Loucy (cell line): ENCODE measurements around the gene APBA1.

Source experiments
- H2AFZ ChIP-seq: fragments of 200-600 bp; sonication (generic); 2 replicates; pipeline ENCODE4 v1.6.0; 2016; ENCODE audit warnings: antibody characterized with exemption, mild to moderate bottlenecking, low read length, moderate library complexity
- H3F3A ChIP-seq: fragments of 200-600 bp; 2 replicates; pipeline ENCODE4 v1.6.0; 2016; ENCODE audit warnings: antibody characterized with exemption, low read depth, mild to moderate bottlenecking
- H3K27me3 ChIP-seq: fragments of 200-600 bp; sonication (generic); 2 replicates; pipeline ENCODE4 v1.6.1; 2014; ENCODE audit warnings: low read length, mild to moderate bottlenecking; ENCODE audit not compliant: insufficient read depth, poor library complexity, severe bottlenecking
- H3K36me3 ChIP-seq: fragments of 200-600 bp; sonication (generic); 2 replicates; pipeline ENCODE4 v1.6.1; 2016; ENCODE audit warnings: low read length; ENCODE audit not compliant: insufficient read depth
- H3K4me1 ChIP-seq: fragments of 200-600 bp; sonication (generic); 2 replicates; pipeline ENCODE4 v1.5.1; 2014; ENCODE audit warnings: low read length, mild to moderate bottlenecking; ENCODE audit not compliant: insufficient read depth, poor library complexity, severe bottlenecking
- H3K4me2 ChIP-seq: fragments of 200-600 bp; sonication (generic); 2 replicates; pipeline ENCODE4 v1.6.0; 2014; ENCODE audit warnings: antibody characterized with exemption, low read length, low read depth, mild to moderate bottlenecking; ENCODE audit not compliant: poor library complexity, severe bottlenecking
- H3K4me3 ChIP-seq: fragments of 200-600 bp; sonication (generic); 2 replicates; pipeline ENCODE4 v1.5.1; 2014; ENCODE audit warnings: low read length, mild to moderate bottlenecking, mixed read lengths; ENCODE audit not compliant: poor library complexity, severe bottlenecking
- H3K79me2 ChIP-seq: fragments of 200-600 bp; sonication (generic); 2 replicates; pipeline ENCODE4 v1.6.1; 2014; ENCODE audit warnings: low read length; ENCODE audit not compliant: insufficient read depth
- H3K9ac ChIP-seq: fragments of 200-600 bp; sonication (generic); 2 replicates; pipeline ENCODE4 v1.6.0; 2014; ENCODE audit warnings: mild to moderate bottlenecking, low read depth, low read length, moderate library complexity; ENCODE audit not compliant: poor library complexity, severe bottlenecking
- H3K9me2 ChIP-seq: fragments of 200-600 bp; sonication (generic); replicated peaks from 2 replicates; pipeline ENCODE4 v1.6.1; 2016; ENCODE audit warnings: low read depth, low read length, mixed read lengths
- H3K9me3 ChIP-seq: fragments of 200-600 bp; sonication (generic); 2 replicates; pipeline ENCODE4 v1.6.1; 2014; ENCODE audit warnings: mild to moderate bottlenecking, antibody characterized with exemption, low read length, low read depth; ENCODE audit not compliant: insufficient read depth
- H4K20me1 ChIP-seq: fragments of 200-600 bp; sonication (generic); 2 replicates; pipeline ENCODE4 v1.6.0; 2014; ENCODE audit warnings: antibody characterized with exemption, low read length, mild to moderate bottlenecking; ENCODE audit not compliant: insufficient read depth, poor library complexity, severe bottlenecking
- EZH2phosphoT487 ChIP-seq: fragments of 200-600 bp; IDR thresholded peaks from 2 replicates; pipeline ENCODE4 v1.6.1; 2018; ENCODE audit warnings: antibody characterized with exemption, mild to moderate bottlenecking, moderate library complexity, borderline replicate concordance
- TF ChIP-seq, protein P1 (sequence below): fragments of 200-600 bp; sonication (generic); conservative IDR thresholded peaks from 2 replicates; pipeline ENCODE4 v1.5.1; 2014; ENCODE audit warnings: mild to moderate bottlenecking, antibody characterized with exemption, low read length

APBA1 gene

GRCh38 chr9:69637193-69637816, 34.9 kb downstream of the APBA1 start:
- Histone ChIP-seq H3K4me2 (no peak overlapping the region), H3K79me2 (no peaks in the 10 kb centered on the region), H3K27me3 (no peaks in the 10 kb centered on the region), H4K20me1 (no peaks in the 10 kb centered on the region), H3K9me2 (no peaks in the 10 kb centered on the region), H3F3A (no peaks in the 10 kb centered on the region), H2AFZ (no peak overlapping the region), H3K9ac (no peak overlapping the region), H3K4me1 (peaks cover 12% of the 10 kb centered on the region), H3K9me3 (no peaks in the 10 kb centered on the region), H3K4me3 (no peak overlapping the region), H3K36me3 (no peaks in the 10 kb centered on the region)
- TF ChIP-seq, protein P1, sequence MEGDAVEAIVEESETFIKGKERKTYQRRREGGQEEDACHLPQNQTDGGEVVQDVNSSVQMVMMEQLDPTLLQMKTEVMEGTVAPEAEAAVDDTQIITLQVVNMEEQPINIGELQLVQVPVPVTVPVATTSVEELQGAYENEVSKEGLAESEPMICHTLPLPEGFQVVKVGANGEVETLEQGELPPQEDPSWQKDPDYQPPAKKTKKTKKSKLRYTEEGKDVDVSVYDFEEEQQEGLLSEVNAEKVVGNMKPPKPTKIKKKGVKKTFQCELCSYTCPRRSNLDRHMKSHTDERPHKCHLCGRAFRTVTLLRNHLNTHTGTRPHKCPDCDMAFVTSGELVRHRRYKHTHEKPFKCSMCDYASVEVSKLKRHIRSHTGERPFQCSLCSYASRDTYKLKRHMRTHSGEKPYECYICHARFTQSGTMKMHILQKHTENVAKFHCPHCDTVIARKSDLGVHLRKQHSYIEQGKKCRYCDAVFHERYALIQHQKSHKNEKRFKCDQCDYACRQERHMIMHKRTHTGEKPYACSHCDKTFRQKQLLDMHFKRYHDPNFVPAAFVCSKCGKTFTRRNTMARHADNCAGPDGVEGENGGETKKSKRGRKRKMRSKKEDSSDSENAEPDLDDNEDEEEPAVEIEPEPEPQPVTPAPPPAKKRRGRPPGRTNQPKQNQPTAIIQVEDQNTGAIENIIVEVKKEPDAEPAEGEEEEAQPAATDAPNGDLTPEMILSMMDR: no peak
- no peak for TF ChIP-seq EZH2phosphoT487

DNA sequence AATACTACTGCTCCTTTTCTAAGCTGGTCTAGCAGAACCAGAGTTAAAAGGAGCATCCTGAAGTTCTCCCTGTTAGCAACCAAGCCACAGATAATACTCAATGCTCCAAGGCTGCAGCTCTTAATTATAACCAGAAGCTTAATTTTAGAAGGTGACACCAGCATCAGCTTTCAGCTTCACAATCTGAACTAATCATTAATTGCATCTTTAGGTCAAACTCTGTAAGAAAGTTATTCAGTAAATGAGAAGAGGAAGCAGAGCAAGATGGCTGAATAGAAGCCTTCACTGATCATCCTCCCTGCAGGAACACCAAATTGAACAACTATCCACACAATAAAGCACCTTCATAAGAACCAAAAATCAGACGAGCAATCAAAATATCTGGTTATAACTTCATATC, 38.5 kb downstream of the APBA1 start:
- Histone ChIP-seq H3K4me2 (no peak overlapping the region), H3K27me3 (no peaks in the 10 kb centered on the region), H3K4me3 (no peak overlapping the region), H3K9me2 (no peaks in the 10 kb centered on the region), H3K9ac (no peak overlapping the region), H3K4me1 (peaks cover 26% of the 10 kb centered on the region), H3K79me2 (no peaks in the 10 kb centered on the region), H4K20me1 (no peaks in the 10 kb centered on the region), H3K36me3 (no peaks in the 10 kb centered on the region), H3K9me3 (no peaks in the 10 kb centered on the region), H2AFZ (peak overlapping the region; percentile 39; the same call in 1 of the 2 replicates), H3F3A (no peaks in the 10 kb centered on the region)
- TF ChIP-seq, protein P1: no peak
- no peak for TF ChIP-seq EZH2phosphoT487

- Histone ChIP-seq H3K36me3 (no peaks in the 10 kb centered on the region), H3K4me1 (peaks cover 26% of the 10 kb centered on the region), H3K9ac (no peak overlapping the region), H3K4me3 (no peak overlapping the region), H2AFZ (no peak overlapping the region), H3F3A (no peaks in the 10 kb centered on the region), H3K79me2 (no peaks in the 10 kb centered on the region), H3K4me2 (no peak overlapping the region), H4K20me1 (no peaks in the 10 kb centered on the region), H3K9me3 (no peaks in the 10 kb centered on the region), H3K27me3 (no peaks in the 10 kb centered on the region), H3K9me2 (no peaks in the 10 kb centered on the region)
- TF ChIP-seq EZH2phosphoT487: no peak
- TF ChIP-seq, protein P1: no peak
Observed at GRCh38 chr9:69632768-69633167, 39.4 kb downstream of the APBA1 start.
